Measurements from ENCODE around the gene SATB1. TPM values are rescaled to one million over a fixed set of nuclear protein-coding genes. Genes with fewer than 3 reads are reported as not detected.
A peak's percentile ranks its signal among the peaks of the same experiment; 100 is the strongest.

Gene SATB1
- total RNA-seq, 2 experiments from 2014 or later, result 164 to 233 TPM

- Mint-ChIP-seq H3K9me3 (ENCODE audit: low read depth) (no peaks in the 10 kb centered on the region), H3K36me3 (peaks cover 65% of the 10 kb centered on the region), H3K4me1 (peaks cover 76% of the 10 kb centered on the region), H3K27ac (no peak overlapping the region), H3K27me3 (no peaks in the 10 kb centered on the region), H3K4me3 (no peak overlapping the region)
- DNase-seq (no peak), ATAC-seq (no peak)
- CTCF ChIA-PET, result no interaction called here
Measured at GRCh38 chr3:18409266-18409665, 15.9 kb downstream of the SATB1 start.

GRCh38 chr3:18405141-18405540 is 20.0 kb downstream of the SATB1 start:
- CTCF ChIA-PET, result interaction anchor here (1.0 to 1.7 kb wide), 3 partner anchors 9 to 16 kb away, joined by 4 to 10 read pairs (median 4); no protein-coding TSS in a partner anchor
- no peak overlapping the region for H3K4me3 Mint-ChIP-seq
- no peaks in the 10 kb centered on the region for H3K9me3 Mint-ChIP-seq (ENCODE audit: low read depth)
- DNase-seq, result no peak
- H3K27ac Mint-ChIP-seq, result no peak overlapping the region
- peaks cover 81% of the 10 kb centered on the region for H3K4me1 Mint-ChIP-seq
- peaks cover 81% of the 10 kb centered on the region for H3K36me3 Mint-ChIP-seq
- H3K27me3 Mint-ChIP-seq, result no peaks in the 10 kb centered on the region
- ATAC-seq, result no peak

GRCh38 chr3:18403061-18403460 is 22.1 kb downstream of the SATB1 start:
- CTCF ChIA-PET, result interaction anchor here (0.8 to 3.9 kb wide), 2 partner anchors 13 to 355 kb away, joined by 3 to 14 read pairs; no protein-coding TSS in a partner anchor
- peak overlapping the region; percentile 79 for H3K27ac Mint-ChIP-seq
- no peaks in the 10 kb centered on the region for H3K27me3 Mint-ChIP-seq
- H3K4me1 Mint-ChIP-seq, result peaks cover 83% of the 10 kb centered on the region
- no peak overlapping the region for H3K4me3 Mint-ChIP-seq
- DNase-seq (no peak), ATAC-seq (no peak)
- peaks cover 84% of the 10 kb centered on the region for H3K36me3 Mint-ChIP-seq
- no peaks in the 10 kb centered on the region for H3K9me3 Mint-ChIP-seq (ENCODE audit: low read depth)

GRCh38 chr3:18402239-18402799 is 22.8 kb downstream of the SATB1 start:
- ATAC-seq (peak; percentile 22), DNase-seq (no peak)
- Mint-ChIP-seq H3K9me3 (ENCODE audit: low read depth) (no peaks in the 10 kb centered on the region), H3K36me3 (peaks cover 85% of the 10 kb centered on the region), H3K4me1 (peaks cover 81% of the 10 kb centered on the region), H3K27me3 (no peaks in the 10 kb centered on the region), H3K4me3 (no peak overlapping the region), H3K27ac (peak overlapping the region; percentile 79)
- CTCF ChIA-PET, result interaction anchor here (0.8 to 3.9 kb wide), 3 partner anchors 9 to 356 kb away, joined by 3 to 14 read pairs (median 4); no protein-coding TSS in a partner anchor

GRCh38 chr3:18401300-18401961 is 23.7 kb downstream of the SATB1 start:
- Mint-ChIP-seq H3K4me3 (no peak overlapping the region), H3K4me1 (peaks cover 82% of the 10 kb centered on the region), H3K36me3 (peaks cover 88% of the 10 kb centered on the region), H3K9me3 (ENCODE audit: low read depth) (no peaks in the 10 kb centered on the region), H3K27ac (no peak overlapping the region), H3K27me3 (no peaks in the 10 kb centered on the region)
- no peak for DNase-seq
- CTCF ChIA-PET, result interaction anchor here (1.4 to 3.9 kb wide), 3 partner anchors 10 to 16 kb away, joined by 4 to 14 read pairs (median 5); no protein-coding TSS in a partner anchor
- peak; percentile 20 for ATAC-seq

- no peaks in the 10 kb centered on the region for H3K27me3 Mint-ChIP-seq
- H3K27ac Mint-ChIP-seq, result peak overlapping the region; percentile 42
- DNase-seq, result no peak
- H3K4me1 Mint-ChIP-seq, result peaks cover 75% of the 10 kb centered on the region
- H3K36me3 Mint-ChIP-seq, result peaks cover 90% of the 10 kb centered on the region
- ATAC-seq, result no peak
- CTCF ChIA-PET, result interaction anchor here (1.9 kb wide), 1 partner anchor 9 kb away, joined by 11 read pairs; no protein-coding TSS in a partner anchor
- no peak overlapping the region for H3K4me3 Mint-ChIP-seq
- H3K9me3 Mint-ChIP-seq (ENCODE audit: low read depth), result no peaks in the 10 kb centered on the region
Measured at GRCh38 chr3:18398448-18398847, 26.7 kb downstream of the SATB1 start.

- Mint-ChIP-seq H3K27me3 (no peaks in the 10 kb centered on the region), H3K4me3 (no peak overlapping the region), H3K4me1 (peaks cover 61% of the 10 kb centered on the region), H3K36me3 (peaks cover 86% of the 10 kb centered on the region), H3K9me3 (ENCODE audit: low read depth) (no peaks in the 10 kb centered on the region), H3K27ac (no peak overlapping the region)
- CTCF ChIA-PET, result interaction anchor here (1.3 to 1.4 kb wide), 3 partner anchors 9 to 11 kb away, joined by 3 to 4 read pairs (median 3); no protein-coding TSS in a partner anchor
- DNase-seq (no peak), ATAC-seq (no peak)
Measured at GRCh38 chr3:18396428-18396827, 28.7 kb downstream of the SATB1 start.

- Mint-ChIP-seq H3K4me1 (peaks cover 52% of the 10 kb centered on the region), H3K27ac (peak overlapping the region; percentile 13), H3K27me3 (no peaks in the 10 kb centered on the region), H3K4me3 (no peak overlapping the region), H3K36me3 (peaks cover 74% of the 10 kb centered on the region), H3K9me3 (ENCODE audit: low read depth) (no peaks in the 10 kb centered on the region)
- CTCF ChIA-PET, result no interaction called here
- no peak for ATAC-seq
- no peak for DNase-seq
Measured at GRCh38 chr3:18394384-18394995, 30.6 kb downstream of the SATB1 start.

GRCh38 chr3:18393906-18394305 is 31.2 kb downstream of the SATB1 start:
- Mint-ChIP-seq H3K4me1 (peaks cover 53% of the 10 kb centered on the region), H3K36me3 (peaks cover 70% of the 10 kb centered on the region), H3K9me3 (ENCODE audit: low read depth) (no peaks in the 10 kb centered on the region), H3K4me3 (no peak overlapping the region), H3K27me3 (no peaks in the 10 kb centered on the region), H3K27ac (peak overlapping the region; percentile 13)
- DNase-seq (no peak), ATAC-seq (no peak)
- CTCF ChIA-PET, result no interaction called here

- CTCF ChIA-PET, result interaction anchor here (1.5 to 4.2 kb wide), 8 partner anchors 8 to 39 kb away, joined by 5 to 28 read pairs (median 8); no protein-coding TSS in a partner anchor
- Mint-ChIP-seq H3K27ac (peak overlapping the region; percentile 69), H3K27me3 (no peaks in the 10 kb centered on the region), H3K36me3 (peaks cover 62% of the 10 kb centered on the region), H3K4me3 (no peak overlapping the region), H3K4me1 (peaks cover 45% of the 10 kb centered on the region), H3K9me3 (ENCODE audit: low read depth) (no peaks in the 10 kb centered on the region)
- DNase-seq, result no peak
- ATAC-seq, result no peak
Measured at GRCh38 chr3:18390024-18390660, 35.0 kb downstream of the SATB1 start.

- Mint-ChIP-seq H3K4me1 (peaks cover 43% of the 10 kb centered on the region), H3K4me3 (no peak overlapping the region), H3K27ac (no peak overlapping the region), H3K27me3 (no peaks in the 10 kb centered on the region), H3K36me3 (peaks cover 57% of the 10 kb centered on the region), H3K9me3 (ENCODE audit: low read depth) (no peaks in the 10 kb centered on the region)
- DNase-seq (no peak), ATAC-seq (no peak)
- CTCF ChIA-PET, result interaction anchor here (0.7 to 4.2 kb wide), 14 partner anchors 9 to 1146 kb away, joined by 3 to 28 read pairs (median 5); no protein-coding TSS in a partner anchor
Measured at GRCh38 chr3:18389108-18389733, 35.9 kb downstream of the SATB1 start.

GRCh38 chr3:18386274-18386890 is 38.8 kb downstream of the SATB1 start:
- ATAC-seq, result no peak
- Mint-ChIP-seq H3K27ac (peak overlapping the region; percentile 24), H3K4me1 (peaks cover 49% of the 10 kb centered on the region)

More at GRCh38 chr3:18386274-18386890, 38.8 kb downstream of the SATB1 start:
- no peaks in the 10 kb centered on the region for H3K27me3 Mint-ChIP-seq
- no peak overlapping the region for H3K4me3 Mint-ChIP-seq
- CTCF ChIA-PET, result interaction anchor here (0.9 to 1.4 kb wide), 3 partner anchors 10 to 35 kb away, joined by 3 to 5 read pairs (median 3); no protein-coding TSS in a partner anchor
- H3K36me3 Mint-ChIP-seq, result peaks cover 45% of the 10 kb centered on the region
- no peaks in the 10 kb centered on the region for H3K9me3 Mint-ChIP-seq (ENCODE audit: low read depth)
- DNase-seq, result no peak
